NB4 (cell line): ENCODE measurements around the gene TRABD.
"Not testable (repeated sequence)": the region's sequence is repeated elsewhere in the genome, so short reads cannot be mapped to it uniquely, and the experiment has no call there.

Experiments used
- DNase-seq: peaks from one replicate; pipeline ENCODE4 v3.0.0; 2010; ENCODE audit warnings: low read depth
- H3K4me3 ChIP-seq: one replicate; pipeline ENCODE4 v1.5.1; 2011; ENCODE audit warnings: mild to moderate bottlenecking, low read depth, low read length, moderate library complexity
- MYC ChIP-seq: IDR thresholded peaks from 2 replicates; pipeline ENCODE4 v1.6.1; 2011; ENCODE audit warnings: low read depth, low read length
- POLR2A ChIP-seq: IDR thresholded peaks from 2 replicates; pipeline ENCODE4 v1.6.1; 2011; ENCODE audit warnings: mild to moderate bottlenecking; ENCODE audit not compliant: insufficient read length; ENCODE audit errors: extremely low read depth
- TF ChIP-seq, protein P1 (sequence below): IDR thresholded peaks from 2 replicates; pipeline ENCODE4 v1.6.1; 2011; ENCODE audit warnings: low read depth, low read length
- TF ChIP-seq, protein P2 (sequence below): IDR thresholded peaks from one replicate; pipeline ENCODE4 v1.5.1; 2012; ENCODE audit warnings: low read depth, low read length

Gene TRABD, protein sequence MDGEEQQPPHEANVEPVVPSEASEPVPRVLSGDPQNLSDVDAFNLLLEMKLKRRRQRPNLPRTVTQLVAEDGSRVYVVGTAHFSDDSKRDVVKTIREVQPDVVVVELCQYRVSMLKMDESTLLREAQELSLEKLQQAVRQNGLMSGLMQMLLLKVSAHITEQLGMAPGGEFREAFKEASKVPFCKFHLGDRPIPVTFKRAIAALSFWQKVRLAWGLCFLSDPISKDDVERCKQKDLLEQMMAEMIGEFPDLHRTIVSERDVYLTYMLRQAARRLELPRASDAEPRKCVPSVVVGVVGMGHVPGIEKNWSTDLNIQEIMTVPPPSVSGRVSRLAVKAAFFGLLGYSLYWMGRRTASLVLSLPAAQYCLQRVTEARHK

DNA sequence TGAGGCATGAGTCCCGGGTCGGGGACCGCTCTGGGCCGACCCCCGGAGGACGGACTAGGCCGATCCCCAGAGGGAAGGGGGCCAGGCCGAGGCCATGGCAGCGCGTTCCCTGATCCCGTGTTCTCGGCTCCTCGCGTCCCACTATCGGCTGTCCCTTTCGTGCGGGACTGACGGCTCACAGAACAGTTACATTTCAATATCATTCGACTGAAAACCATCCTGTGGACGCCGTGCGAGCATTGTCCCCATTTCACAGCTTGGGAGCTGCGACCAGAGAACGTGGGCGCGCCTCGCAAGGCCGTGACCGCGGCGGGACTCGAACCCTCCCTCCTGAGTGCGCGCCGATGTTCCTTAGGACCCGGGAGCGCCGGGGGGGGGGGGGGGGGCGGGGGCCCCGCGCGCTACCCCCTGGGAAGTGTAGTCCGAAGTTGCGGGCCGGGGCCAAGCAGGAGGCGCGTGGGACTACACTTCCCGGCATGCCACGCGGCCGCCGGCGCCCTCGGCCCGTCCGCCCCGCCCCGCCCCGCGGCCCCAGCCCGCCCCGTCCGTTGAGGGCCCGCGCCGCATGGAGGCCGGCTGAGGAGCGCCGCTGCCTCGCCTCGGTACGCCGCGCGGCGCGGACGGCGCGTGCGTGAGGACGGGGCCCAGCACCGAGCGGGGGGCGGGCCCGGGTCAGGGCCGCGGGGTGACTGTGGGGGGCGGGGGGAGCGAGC, at the start of gene TRABD:
Gene TRABD, plus strand, starts transcription at position 539 of the 713 bp plus-strand sequence. CDS start 7,148 bp downstream, outside the sequence.
- DNase-seq, result peak; percentile 90
- TF ChIP-seq MYC (no peak; the same call in 1 of the 2 replicates), POLR2A (no peak)
- TF ChIP-seq, protein P1, sequence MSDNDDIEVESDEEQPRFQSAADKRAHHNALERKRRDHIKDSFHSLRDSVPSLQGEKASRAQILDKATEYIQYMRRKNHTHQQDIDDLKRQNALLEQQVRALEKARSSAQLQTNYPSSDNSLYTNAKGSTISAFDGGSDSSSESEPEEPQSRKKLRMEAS, result no peak
- TF ChIP-seq, protein P2, sequence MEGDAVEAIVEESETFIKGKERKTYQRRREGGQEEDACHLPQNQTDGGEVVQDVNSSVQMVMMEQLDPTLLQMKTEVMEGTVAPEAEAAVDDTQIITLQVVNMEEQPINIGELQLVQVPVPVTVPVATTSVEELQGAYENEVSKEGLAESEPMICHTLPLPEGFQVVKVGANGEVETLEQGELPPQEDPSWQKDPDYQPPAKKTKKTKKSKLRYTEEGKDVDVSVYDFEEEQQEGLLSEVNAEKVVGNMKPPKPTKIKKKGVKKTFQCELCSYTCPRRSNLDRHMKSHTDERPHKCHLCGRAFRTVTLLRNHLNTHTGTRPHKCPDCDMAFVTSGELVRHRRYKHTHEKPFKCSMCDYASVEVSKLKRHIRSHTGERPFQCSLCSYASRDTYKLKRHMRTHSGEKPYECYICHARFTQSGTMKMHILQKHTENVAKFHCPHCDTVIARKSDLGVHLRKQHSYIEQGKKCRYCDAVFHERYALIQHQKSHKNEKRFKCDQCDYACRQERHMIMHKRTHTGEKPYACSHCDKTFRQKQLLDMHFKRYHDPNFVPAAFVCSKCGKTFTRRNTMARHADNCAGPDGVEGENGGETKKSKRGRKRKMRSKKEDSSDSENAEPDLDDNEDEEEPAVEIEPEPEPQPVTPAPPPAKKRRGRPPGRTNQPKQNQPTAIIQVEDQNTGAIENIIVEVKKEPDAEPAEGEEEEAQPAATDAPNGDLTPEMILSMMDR, result no peak
- H3K4me3 ChIP-seq, result peak within 1 kb of the TSS; percentile 64

DNA sequence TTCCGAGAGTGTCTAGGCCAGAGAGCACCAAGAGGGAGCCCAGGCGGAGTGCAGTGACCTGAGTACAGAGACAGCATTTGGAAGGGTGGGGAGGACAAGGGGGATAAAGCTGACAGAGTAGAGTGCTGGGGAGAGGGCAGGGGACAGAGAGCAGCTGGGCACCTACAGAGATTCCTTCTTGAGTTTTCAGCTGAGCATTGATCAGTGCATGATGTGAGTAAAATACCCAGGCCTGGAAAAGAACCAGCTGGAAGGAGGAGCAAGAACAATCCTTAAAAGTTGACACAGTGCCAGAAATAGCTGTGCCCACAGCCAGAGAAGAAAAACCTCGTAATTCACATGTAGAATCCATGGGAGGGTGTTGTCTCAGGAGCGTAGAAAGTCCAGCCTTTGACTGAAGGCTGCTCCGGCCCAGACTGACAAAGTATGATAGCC, 49.1 kb upstream of the TRABD start:
- no peak for DNase-seq
- no peak for TF ChIP-seq MYC
- TF ChIP-seq, protein P1, result no peak
- TF ChIP-seq POLR2A, result no peak
- TF ChIP-seq, protein P2, result no peak
- no peak overlapping the region for H3K4me3 ChIP-seq

DNA sequence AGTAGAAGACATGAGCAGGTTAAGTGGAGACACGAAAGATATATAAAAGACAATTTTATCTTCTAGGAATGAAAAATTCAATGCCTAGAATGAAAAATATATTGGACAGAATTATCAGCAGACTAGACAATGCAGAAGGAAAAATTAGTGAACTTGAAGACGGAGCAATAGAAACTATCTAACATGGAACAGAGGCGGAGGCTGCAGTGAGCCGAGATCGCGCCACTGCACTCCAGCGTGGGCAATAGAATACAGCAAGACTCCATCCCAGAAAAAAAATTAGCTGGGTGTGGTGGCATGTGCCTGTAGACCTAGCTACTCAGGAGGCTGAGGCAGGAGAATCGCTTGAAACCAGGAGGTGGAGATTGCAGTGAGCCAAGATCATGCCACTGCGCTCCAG, 48.4 kb upstream of the TRABD start:
- H3K4me3 ChIP-seq, DNase-seq: not testable (repeated sequence)

DNA sequence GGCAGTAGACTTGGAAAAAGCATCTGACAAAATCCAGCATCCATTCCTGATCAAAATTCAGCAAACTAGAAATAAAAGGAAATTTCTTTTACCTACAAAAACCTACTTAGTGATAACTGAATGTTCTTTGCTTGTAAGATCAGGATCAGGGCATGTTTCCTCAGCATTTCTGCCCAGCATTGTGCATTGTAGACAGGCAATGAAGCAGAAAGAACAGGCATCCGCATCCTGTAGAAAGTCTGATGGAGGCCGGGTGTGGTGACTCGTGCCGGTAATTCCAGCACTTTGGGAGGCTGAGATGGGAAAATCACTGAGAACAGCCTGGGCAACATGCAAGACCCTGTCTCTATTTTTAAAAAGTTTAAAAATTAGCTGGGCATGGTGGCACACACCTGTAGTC, 47.7 kb upstream of the TRABD start:
- no peak for TF ChIP-seq MYC
- no peak for TF ChIP-seq POLR2A
- TF ChIP-seq, protein P1, result no peak
- DNase-seq, result no peak
- no peak overlapping the region for H3K4me3 ChIP-seq

DNA sequence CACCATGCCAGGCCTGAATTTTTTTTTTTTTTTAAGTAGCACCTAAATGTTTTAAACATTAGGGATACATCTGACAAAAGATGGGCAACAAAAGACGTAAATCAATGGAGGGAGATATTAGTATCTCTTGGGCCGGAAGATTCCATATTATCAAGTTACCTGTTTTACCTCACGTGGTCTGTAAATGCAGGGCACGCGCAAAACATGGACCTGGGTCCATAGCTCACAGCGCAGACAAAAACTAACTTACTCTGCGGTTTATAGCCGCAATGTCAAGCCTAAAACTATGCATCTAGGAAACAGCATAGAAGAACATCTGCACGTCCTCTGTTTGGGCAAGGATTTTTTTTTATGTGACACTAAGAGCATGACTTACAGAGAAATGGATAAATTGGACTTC, 46.7 kb upstream of the TRABD start:
- no peak overlapping the region for H3K4me3 ChIP-seq
- no peak for TF ChIP-seq MYC
- TF ChIP-seq POLR2A, result no peak
- no peak for DNase-seq

DNA sequence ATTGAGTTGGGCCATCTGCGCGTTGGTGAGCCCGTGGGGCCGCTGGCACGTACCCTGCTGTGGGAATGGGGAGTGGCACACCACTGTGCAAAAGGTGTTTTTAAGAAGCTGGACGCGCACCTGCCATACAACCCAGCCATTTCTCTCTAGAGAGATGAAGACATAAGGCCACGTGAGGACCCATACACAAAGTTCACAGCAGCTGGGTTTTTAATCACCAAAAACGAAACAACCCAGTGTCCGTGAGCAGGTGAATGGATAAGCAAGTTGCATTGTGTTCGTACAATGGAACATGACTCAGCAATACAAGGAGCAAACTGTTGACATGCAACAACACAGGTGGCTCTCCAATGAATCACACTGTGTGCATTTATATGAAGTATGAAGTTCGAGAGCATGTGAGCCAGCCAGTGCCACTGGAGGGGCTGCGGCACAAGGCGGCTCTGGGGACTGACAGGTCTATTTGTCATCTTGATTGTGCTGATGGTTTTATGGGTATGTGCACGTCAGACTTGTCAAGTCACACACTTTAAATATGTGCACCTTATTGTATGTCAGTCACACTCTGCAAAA, 45.8 kb upstream of the TRABD start:
- TF ChIP-seq, protein P1, result no peak
- TF ChIP-seq MYC (no peak), POLR2A (no peak)
- TF ChIP-seq, protein P2, result no peak
- peak; percentile 21 for DNase-seq

DNA sequence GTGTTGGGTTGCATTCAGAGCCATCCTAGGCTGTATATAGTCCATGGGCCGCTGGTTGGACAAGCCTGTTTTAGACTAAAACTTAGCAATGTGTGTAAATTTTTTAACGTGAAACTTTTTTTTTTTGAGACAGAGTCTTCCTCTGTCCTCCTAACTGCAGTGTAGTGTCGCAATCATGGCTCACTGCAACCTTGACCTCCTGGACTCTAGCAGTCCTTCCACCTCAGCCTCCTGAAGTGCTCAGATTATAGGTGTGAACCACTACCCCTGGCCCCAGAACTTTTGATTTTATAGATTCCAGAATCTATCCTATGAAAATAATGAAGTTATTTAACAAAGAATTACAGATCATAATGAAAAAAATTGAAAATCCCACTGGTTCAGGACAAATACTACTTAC, 45.1 kb upstream of the TRABD start:
- H3K4me3 ChIP-seq, result no peak overlapping the region
- peak; percentile 35 for DNase-seq
- TF ChIP-seq POLR2A (no peak), MYC (no peak)
- TF ChIP-seq, protein P1, result no peak
- TF ChIP-seq, protein P2, result no peak

More for the DNA sequence above, 45.8 kb upstream of the TRABD start:
- no peak overlapping the region for H3K4me3 ChIP-seq
